GM23338 (cell line): Measurements from ENCODE around the gene MT2A. TPM values are rescaled to one million over a fixed set of nuclear protein-coding genes. Genes with fewer than 3 reads are reported as not detected.

Experiments used
- ATAC-seq: fragments of 200-7000 bp; cut with Tn5 transposase; 3 replicates; pipeline ENCODE4 v1.9.1; 2020
- DNase-seq: peaks from one replicate; pipeline ENCODE4 v3.0.0-alpha.2; 2015; ENCODE audit warnings: low spot score
- H2AFZ ChIP-seq: fragments of 200-600 bp; sonication (generic); 2 replicates; pipeline ENCODE4 v1.8.0; 2016; ENCODE audit warnings: antibody characterized with exemption, mild to moderate bottlenecking, moderate library complexity
- H3F3A ChIP-seq: fragments of 200-600 bp; sonication (generic); replicated peaks from 2 replicates; pipeline ENCODE4 v1.8.0; 2017; ENCODE audit warnings: antibody characterized with exemption, mixed run types, low read depth
- H3K27ac ChIP-seq: fragments of 200-600 bp; sonication (generic); 2 replicates; pipeline ENCODE4 v1.6.1; 2016; ENCODE audit warnings: low read depth
- H3K27me3 ChIP-seq: fragments of 200-600 bp; sonication (generic); 2 replicates; pipeline ENCODE4 v1.8.0; 2016; ENCODE audit warnings: mild to moderate bottlenecking, mixed run types, moderate library complexity; ENCODE audit not compliant: insufficient read depth
- H3K36me3 ChIP-seq: fragments of 200-600 bp; sonication (generic); 2 replicates; pipeline ENCODE4 v1.8.0; 2016; ENCODE audit warnings: mild to moderate bottlenecking; ENCODE audit not compliant: insufficient read depth
- H3K4me1 ChIP-seq: fragments of 200-600 bp; sonication (generic); 2 replicates; pipeline ENCODE4 v1.8.0; 2016; ENCODE audit warnings: mild to moderate bottlenecking, moderate library complexity; ENCODE audit not compliant: insufficient read depth
- H3K4me2 ChIP-seq: fragments of 200-600 bp; sonication (generic); 2 replicates; pipeline ENCODE4 v1.7.1; 2017; ENCODE audit warnings: mixed run types
- H3K4me3 ChIP-seq: fragments of 200-600 bp; sonication (generic); 2 replicates; pipeline ENCODE4 v1.6.1; 2016; ENCODE audit warnings: mixed run types
- H3K79me2 ChIP-seq: fragments of 200-600 bp; sonication (generic); replicated peaks from 2 replicates; pipeline ENCODE4 v1.8.0; 2017; ENCODE audit warnings: mild to moderate bottlenecking; ENCODE audit not compliant: insufficient read depth
- H3K9me2 ChIP-seq: fragments of 200-600 bp; sonication (generic); 2 replicates; pipeline ENCODE4 v1.8.0; 2017; ENCODE audit not compliant: insufficient read depth
- H4K20me1 ChIP-seq: fragments of 200-600 bp; sonication (generic); replicated peaks from 2 replicates; pipeline ENCODE4 v1.8.0; 2017; ENCODE audit warnings: mild to moderate bottlenecking; ENCODE audit not compliant: insufficient read depth
- H3K27ac Mint-ChIP-seq: 2 replicates; pipeline ENCODE4 v1.8.0; 2020; ENCODE audit warnings: inconsistent platforms, mild to moderate bottlenecking, moderate library complexity, mixed read lengths
- H3K27me3 Mint-ChIP-seq: 3 replicates; pipeline ENCODE4 v1.8.0; 2022; ENCODE audit warnings: low read depth, mild to moderate bottlenecking, moderate library complexity, mixed read lengths, inconsistent platforms; ENCODE audit not compliant: insufficient read depth, poor library complexity
- H3K36me3 Mint-ChIP-seq: 3 replicates; pipeline ENCODE4 v1.8.0; 2021; ENCODE audit warnings: low read depth, mild to moderate bottlenecking, inconsistent platforms, moderate library complexity, mixed read lengths
- H3K4me1 Mint-ChIP-seq: 3 replicates; pipeline ENCODE4 v1.8.0; 2020; ENCODE audit warnings: mild to moderate bottlenecking, inconsistent platforms, mixed read lengths
- H3K4me3 Mint-ChIP-seq: 3 replicates; pipeline ENCODE4 v1.8.0; 2021; ENCODE audit warnings: moderate library complexity, mild to moderate bottlenecking, inconsistent platforms, mixed read lengths
- H3K9me3 Mint-ChIP-seq: 3 replicates; pipeline ENCODE4 v1.8.0; 2020; ENCODE audit warnings: moderate library complexity, mild to moderate bottlenecking, inconsistent platforms, mixed read lengths
- EZH2 ChIP-seq: fragments of 200-600 bp; sonication (generic); IDR thresholded peaks from one replicate; pipeline ENCODE4 v1.8.0; 2017; ENCODE audit warnings: antibody characterized with exemption, mild to moderate bottlenecking, low read depth; ENCODE audit not compliant: unreplicated experiment
- EZH2phosphoT487 ChIP-seq: fragments of 200-600 bp; sonication (generic); IDR thresholded peaks from one replicate; pipeline ENCODE4 v1.8.1; 2018; ENCODE audit warnings: antibody characterized with exemption; ENCODE audit not compliant: unreplicated experiment
- NANOG ChIP-seq: IDR thresholded peaks from 2 replicates; pipeline ENCODE4 v1.6.1; 2016; ENCODE audit warnings: antibody characterized with exemption, borderline replicate concordance
- STAT1 ChIP-seq: IDR thresholded peaks from one replicate; pipeline ENCODE4 v1.6.1; 2016; ENCODE audit warnings: antibody characterized with exemption; ENCODE audit not compliant: unreplicated experiment
- ZNF114 ChIP-seq: fragments of 250-450 bp; sonication (Bioruptor Pico); IDR thresholded peaks from 2 replicates; pipeline ENCODE4 v1.5.0; 2020; ENCODE audit warnings: mild to moderate bottlenecking, moderate library complexity
- polyA plus RNA-seq: library from polyadenylated mRNA; unstranded; fragments of >200 nt; fragmentation: Nextera tagmentation; extraction: Ambion mirVana; gene quantifications from 2 replicates; pipeline ENCODE4 v1.2.1, GENCODE V29; 2016
- total RNA-seq: library from RNA; depleted of rRNA; stranded (reverse); fragments of >200 nt; shearing (Covaris generic); gene quantifications from 2 replicates; pipeline ENCODE4 v1.2.3, GENCODE V29; 2014
- TF ChIP-seq, protein P1 (sequence below): IDR thresholded peaks from 2 replicates; pipeline ENCODE4 v1.6.1; 2016; ENCODE audit warnings: antibody characterized with exemption
- TF ChIP-seq, protein P2 (sequence below), 2 experiments: fragments of 200-600 bp in 1 of 2; sonication (generic) in 1 of 2; conservative IDR thresholded peaks; 2 replicates each; pipeline versions ENCODE4 v1.5.1 to v1.6.1; 2016 to 2017; ENCODE audit warnings: antibody characterized with exemption in 2 of 2, low read depth in 2 of 2, mild to moderate bottlenecking in 2 of 2, moderate library complexity in 1 of 2
- TF ChIP-seq, protein P3 (sequence below): fragments of 250-450 bp; sonication (Bioruptor Pico); IDR thresholded peaks from 2 replicates; pipeline ENCODE4 v1.5.0; 2020; ENCODE audit warnings: mild to moderate bottlenecking, moderate library complexity

Gene MT2A
- total and polyA plus RNA-seq, 2 experiments from 2014 or later: 13.9 to 243 TPM

DNA sequence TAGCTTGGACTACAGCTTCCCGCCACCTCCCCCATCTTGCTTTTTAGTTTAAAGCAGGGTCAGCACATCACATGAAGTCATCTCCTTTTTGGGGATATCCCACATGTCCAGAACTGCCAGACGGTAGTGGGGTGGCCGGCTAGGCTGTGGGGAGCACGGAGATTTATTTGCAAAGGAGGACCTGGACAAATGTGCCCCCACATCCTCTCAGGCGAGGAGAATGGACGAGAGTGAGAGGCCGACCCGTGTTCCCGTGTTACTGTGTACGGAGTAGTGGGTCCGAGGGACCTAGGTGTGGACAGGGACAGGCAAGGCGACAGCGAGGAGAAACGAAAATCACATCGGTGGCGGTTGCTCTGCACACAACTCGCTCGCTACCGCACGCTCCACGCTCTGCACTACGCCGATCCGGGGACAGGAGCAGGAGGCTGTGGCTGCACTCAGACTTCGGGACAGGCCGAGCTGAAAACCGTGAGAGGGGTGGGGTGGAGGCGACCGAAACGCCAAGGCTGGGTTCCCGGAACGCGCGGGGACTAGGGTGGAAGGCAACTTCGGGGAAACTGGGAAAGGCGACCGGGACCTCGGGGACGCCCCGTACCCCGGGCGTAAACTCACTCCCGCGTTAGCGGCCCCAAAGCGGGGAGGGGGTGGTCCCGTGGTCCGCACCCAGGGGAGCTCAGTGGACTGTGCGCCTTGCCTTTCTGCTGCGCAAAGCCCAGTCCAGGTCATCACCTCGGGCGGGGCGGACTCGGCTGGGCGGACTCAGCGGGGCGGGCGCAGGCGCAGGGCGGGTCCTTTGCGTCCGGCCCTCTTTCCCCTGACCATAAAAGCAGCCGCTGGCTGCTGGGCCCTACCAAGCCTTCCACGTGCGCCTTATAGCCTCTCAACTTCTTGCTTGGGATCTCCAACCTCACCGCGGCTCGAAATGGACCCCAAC is 29.7 kb downstream of the MT2A start, which contains the start of gene MT1A:
MT1A (plus strand) TSS at position 853 of the 937 bp plus-strand sequence; CDS start at position 926, 73 bp downstream.
- H3K4me3 Mint-ChIP-seq: peak within 1 kb of the TSS; percentile 66
- ATAC-seq: peak; percentile 50
- H3K79me2 ChIP-seq: no peaks in the 10 kb centered on the region
- peak; percentile 79 for DNase-seq
- no peaks in the 10 kb centered on the region; the same call in 1 of the 2 replicates for H3K36me3 ChIP-seq
- H3K4me3 ChIP-seq: peak within 1 kb of the TSS; percentile 57
- peak within 1 kb of the TSS; percentile 77 for H3K4me2 ChIP-seq
- peaks cover 11% of the 10 kb centered on the region; the same call in 1 of the 2 replicates for H3F3A ChIP-seq
- H3K27me3 Mint-ChIP-seq: peaks cover 99% of the 10 kb centered on the region
- H2AFZ ChIP-seq: 0 out of 2 replicates have a peak within 1 kb of the TSS, but pooled peaks have one; percentile 63
- H3K4me1 ChIP-seq: peaks cover 13% of the 10 kb centered on the region; the same call in 1 of the 2 replicates
- H4K20me1 ChIP-seq: peaks cover 8% of the 10 kb centered on the region
- H3K4me1 Mint-ChIP-seq: peaks cover 38% of the 10 kb centered on the region
- no peaks in the 10 kb centered on the region; the same call in 2 of the 3 replicates for H3K9me3 Mint-ChIP-seq
- no peak within 1 kb of the TSS for H3K27ac ChIP-seq
- no peaks in the 10 kb centered on the region; the same call in 2 of the 3 replicates for H3K36me3 Mint-ChIP-seq
- TF ChIP-seq EZH2: peak; percentile 84
- peak; percentile 81 for TF ChIP-seq EZH2phosphoT487
- no peak for TF ChIP-seq STAT1
- no peak for TF ChIP-seq NANOG
- H3K27ac Mint-ChIP-seq: no peak within 1 kb of the TSS
- H3K27me3 ChIP-seq: peaks cover 100% of the 10 kb centered on the region
- H3K9me2 ChIP-seq: no peaks in the 10 kb centered on the region

DNA sequence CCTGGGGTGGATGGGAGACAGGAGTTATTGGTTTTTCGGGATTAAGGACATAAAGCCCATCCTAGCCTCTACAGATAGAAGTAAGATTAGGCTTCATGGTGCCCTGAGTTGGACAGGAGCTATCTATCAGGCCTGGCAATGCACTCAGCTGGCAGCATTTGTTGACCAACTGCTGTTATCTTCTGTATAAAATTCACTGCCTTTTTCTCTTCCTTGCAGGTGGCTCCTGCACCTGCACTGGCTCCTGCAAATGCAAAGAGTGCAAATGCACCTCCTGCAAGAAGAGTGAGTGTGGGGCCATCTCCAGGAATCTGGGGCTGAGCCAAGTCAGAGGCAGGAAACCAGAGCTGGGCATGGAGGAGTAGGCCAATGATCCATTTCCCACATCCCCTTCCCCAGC is 30.7 kb downstream of the MT2A start:
- no peak for ATAC-seq
- Histone ChIP-seq H3K9me2 (no peaks in the 10 kb centered on the region), H3K4me3 (peak overlapping the region; percentile 57), H3F3A (peaks cover 11% of the 10 kb centered on the region; the same call in 1 of the 2 replicates), H3K27me3 (peaks cover 100% of the 10 kb centered on the region), H3K4me2 (peak overlapping the region; percentile 77; the same call in 1 of the 2 replicates), H4K20me1 (no peaks in the 10 kb centered on the region; the same call in 1 of the 2 replicates), H2AFZ (no peak overlapping the region), H3K27ac (no peak overlapping the region), H3K36me3 (no peaks in the 10 kb centered on the region; the same call in 1 of the 2 replicates), H3K4me1 (peaks cover 18% of the 10 kb centered on the region; the same call in 1 of the 2 replicates), H3K79me2 (no peaks in the 10 kb centered on the region)
- DNase-seq: no peak
- Mint-ChIP-seq H3K27me3 (peaks cover 99% of the 10 kb centered on the region), H3K9me3 (no peaks in the 10 kb centered on the region; the same call in 2 of the 3 replicates), H3K27ac (no peak overlapping the region), H3K4me3 (no peak overlapping the region; the same call in 2 of the 3 replicates), H3K36me3 (no peaks in the 10 kb centered on the region; the same call in 2 of the 3 replicates), H3K4me1 (peaks cover 45% of the 10 kb centered on the region)
- TF ChIP-seq ZNF114 (CRISPR knock-in tag) (no peak), STAT1 (no peak), EZH2phosphoT487 (no peak)
- TF ChIP-seq, protein P1, sequence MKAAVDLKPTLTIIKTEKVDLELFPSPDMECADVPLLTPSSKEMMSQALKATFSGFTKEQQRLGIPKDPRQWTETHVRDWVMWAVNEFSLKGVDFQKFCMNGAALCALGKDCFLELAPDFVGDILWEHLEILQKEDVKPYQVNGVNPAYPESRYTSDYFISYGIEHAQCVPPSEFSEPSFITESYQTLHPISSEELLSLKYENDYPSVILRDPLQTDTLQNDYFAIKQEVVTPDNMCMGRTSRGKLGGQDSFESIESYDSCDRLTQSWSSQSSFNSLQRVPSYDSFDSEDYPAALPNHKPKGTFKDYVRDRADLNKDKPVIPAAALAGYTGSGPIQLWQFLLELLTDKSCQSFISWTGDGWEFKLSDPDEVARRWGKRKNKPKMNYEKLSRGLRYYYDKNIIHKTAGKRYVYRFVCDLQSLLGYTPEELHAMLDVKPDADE: no peak
- TF ChIP-seq, protein P2, sequence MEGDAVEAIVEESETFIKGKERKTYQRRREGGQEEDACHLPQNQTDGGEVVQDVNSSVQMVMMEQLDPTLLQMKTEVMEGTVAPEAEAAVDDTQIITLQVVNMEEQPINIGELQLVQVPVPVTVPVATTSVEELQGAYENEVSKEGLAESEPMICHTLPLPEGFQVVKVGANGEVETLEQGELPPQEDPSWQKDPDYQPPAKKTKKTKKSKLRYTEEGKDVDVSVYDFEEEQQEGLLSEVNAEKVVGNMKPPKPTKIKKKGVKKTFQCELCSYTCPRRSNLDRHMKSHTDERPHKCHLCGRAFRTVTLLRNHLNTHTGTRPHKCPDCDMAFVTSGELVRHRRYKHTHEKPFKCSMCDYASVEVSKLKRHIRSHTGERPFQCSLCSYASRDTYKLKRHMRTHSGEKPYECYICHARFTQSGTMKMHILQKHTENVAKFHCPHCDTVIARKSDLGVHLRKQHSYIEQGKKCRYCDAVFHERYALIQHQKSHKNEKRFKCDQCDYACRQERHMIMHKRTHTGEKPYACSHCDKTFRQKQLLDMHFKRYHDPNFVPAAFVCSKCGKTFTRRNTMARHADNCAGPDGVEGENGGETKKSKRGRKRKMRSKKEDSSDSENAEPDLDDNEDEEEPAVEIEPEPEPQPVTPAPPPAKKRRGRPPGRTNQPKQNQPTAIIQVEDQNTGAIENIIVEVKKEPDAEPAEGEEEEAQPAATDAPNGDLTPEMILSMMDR (conservative IDR thresholded peaks at IDR 0.05; ENCODE audit: low read depth in 2 of 2): no peak
- TF ChIP-seq, protein P3, sequence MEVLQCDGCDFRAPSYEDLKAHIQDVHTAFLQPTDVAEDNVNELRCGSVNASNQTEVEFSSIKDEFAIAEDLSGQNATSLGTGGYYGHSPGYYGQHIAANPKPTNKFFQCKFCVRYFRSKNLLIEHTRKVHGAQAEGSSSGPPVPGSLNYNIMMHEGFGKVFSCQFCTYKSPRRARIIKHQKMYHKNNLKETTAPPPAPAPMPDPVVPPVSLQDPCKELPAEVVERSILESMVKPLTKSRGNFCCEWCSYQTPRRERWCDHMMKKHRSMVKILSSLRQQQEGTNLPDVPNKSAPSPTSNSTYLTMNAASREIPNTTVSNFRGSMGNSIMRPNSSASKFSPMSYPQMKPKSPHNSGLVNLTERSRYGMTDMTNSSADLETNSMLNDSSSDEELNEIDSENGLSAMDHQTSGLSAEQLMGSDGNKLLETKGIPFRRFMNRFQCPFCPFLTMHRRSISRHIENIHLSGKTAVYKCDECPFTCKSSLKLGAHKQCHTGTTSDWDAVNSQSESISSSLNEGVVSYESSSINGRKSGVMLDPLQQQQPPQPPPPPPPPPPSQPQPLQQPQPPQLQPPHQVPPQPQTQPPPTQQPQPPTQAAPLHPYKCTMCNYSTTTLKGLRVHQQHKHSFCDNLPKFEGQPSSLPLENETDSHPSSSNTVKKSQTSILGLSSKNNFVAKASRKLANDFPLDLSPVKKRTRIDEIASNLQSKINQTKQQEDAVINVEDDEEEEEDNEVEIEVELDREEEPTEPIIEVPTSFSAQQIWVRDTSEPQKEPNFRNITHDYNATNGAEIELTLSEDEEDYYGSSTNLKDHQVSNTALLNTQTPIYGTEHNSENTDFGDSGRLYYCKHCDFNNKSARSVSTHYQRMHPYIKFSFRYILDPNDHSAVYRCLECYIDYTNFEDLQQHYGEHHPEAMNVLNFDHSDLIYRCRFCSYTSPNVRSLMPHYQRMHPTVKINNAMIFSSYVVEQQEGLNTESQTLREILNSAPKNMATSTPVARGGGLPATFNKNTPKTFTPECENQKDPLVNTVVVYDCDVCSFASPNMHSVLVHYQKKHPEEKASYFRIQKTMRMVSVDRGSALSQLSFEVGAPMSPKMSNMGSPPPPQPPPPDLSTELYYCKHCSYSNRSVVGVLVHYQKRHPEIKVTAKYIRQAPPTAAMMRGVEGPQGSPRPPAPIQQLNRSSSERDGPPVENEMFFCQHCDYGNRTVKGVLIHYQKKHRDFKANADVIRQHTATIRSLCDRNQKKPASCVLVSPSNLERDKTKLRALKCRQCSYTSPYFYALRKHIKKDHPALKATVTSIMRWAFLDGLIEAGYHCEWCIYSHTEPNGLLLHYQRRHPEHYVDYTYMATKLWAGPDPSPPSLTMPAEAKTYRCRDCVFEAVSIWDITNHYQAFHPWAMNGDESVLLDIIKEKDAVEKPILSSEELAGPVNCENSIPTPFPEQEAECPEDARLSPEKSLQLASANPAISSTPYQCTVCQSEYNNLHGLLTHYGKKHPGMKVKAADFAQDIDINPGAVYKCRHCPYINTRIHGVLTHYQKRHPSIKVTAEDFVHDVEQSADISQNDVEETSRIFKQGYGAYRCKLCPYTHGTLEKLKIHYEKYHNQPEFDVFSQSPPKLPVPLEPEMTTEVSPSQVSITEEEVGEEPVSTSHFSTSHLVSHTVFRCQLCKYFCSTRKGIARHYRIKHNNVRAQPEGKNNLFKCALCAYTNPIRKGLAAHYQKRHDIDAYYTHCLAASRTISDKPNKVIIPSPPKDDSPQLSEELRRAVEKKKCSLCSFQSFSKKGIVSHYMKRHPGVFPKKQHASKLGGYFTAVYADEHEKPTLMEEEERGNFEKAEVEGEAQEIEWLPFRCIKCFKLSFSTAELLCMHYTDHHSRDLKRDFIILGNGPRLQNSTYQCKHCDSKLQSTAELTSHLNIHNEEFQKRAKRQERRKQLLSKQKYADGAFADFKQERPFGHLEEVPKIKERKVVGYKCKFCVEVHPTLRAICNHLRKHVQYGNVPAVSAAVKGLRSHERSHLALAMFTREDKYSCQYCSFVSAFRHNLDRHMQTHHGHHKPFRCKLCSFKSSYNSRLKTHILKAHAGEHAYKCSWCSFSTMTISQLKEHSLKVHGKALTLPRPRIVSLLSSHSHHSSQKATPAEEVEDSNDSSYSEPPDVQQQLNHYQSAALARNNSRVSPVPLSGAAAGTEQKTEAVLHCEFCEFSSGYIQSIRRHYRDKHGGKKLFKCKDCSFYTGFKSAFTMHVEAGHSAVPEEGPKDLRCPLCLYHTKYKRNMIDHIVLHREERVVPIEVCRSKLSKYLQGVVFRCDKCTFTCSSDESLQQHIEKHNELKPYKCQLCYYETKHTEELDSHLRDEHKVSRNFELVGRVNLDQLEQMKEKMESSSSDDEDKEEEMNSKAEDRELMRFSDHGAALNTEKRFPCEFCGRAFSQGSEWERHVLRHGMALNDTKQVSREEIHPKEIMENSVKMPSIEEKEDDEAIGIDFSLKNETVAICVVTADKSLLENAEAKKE (CRISPR knock-in tag): no peak
